Heart left ventricle (tissue), 16 donors: Measurements from ENCODE around the gene PCBP1. TPM values are rescaled to one million over a fixed set of nuclear protein-coding genes. Genes with fewer than 3 reads are reported as not detected.

Source experiments
- ATAC-seq, 4 donors: fragments of 200-7000 bp; cut with Tn5 transposase; one replicate each; pipeline ENCODE4 v1.9.1; 2020 to 2022; ENCODE audit warnings: moderate library complexity in 4 of 4, mild to moderate bottlenecking in 3 of 4, moderate number of reproducible peaks in 1 of 4
- DNase-seq, 5 donors: peaks; one replicate each; pipeline ENCODE4 v3.0.0-alpha.2; 2020
- H3K27ac ChIP-seq, 12 donors: fragments of 200-600 bp; sonication (generic) in 4 of 12; one replicate each; pipeline versions ENCODE4 v1.5.0 to v1.8.0; 2016 to 2022; ENCODE audit warnings: mild to moderate bottlenecking in 2 of 12
- H3K27me3 ChIP-seq, 9 donors: fragments of 200-600 bp; sonication (generic) in 2 of 9; one replicate each; pipeline versions ENCODE4 v1.5.1 to v1.8.0; 2016 to 2022; ENCODE audit warnings: mild to moderate bottlenecking in 3 of 9
- H3K36me3 ChIP-seq, 9 donors: fragments of 200-600 bp; sonication (generic) in 2 of 9; one replicate each; pipeline versions ENCODE4 v1.5.0 to v1.8.0; 2018 to 2022; ENCODE audit warnings: mild to moderate bottlenecking in 2 of 9
- H3K4me1 ChIP-seq, 12 donors: fragments of 200-600 bp; sonication (generic) in 4 of 12; one replicate each; pipeline versions ENCODE4 v1.5.0 to v1.8.0; 2016 to 2022; ENCODE audit warnings: mild to moderate bottlenecking in 3 of 12
- H3K4me3 ChIP-seq, 12 donors: fragments of 200-600 bp; sonication (generic) in 4 of 12; one replicate each; pipeline versions ENCODE4 v1.5.0 to v1.8.0; 2017 to 2022; ENCODE audit warnings: mild to moderate bottlenecking in 9 of 12, moderate library complexity in 4 of 12
- H3K9me3 ChIP-seq, 12 donors: fragments of 200-600 bp; sonication (generic) in 4 of 12; one replicate each; pipeline versions ENCODE4 v1.5.0 to v1.8.0; 2016 to 2022; ENCODE audit warnings: mild to moderate bottlenecking in 1 of 12
- CTCF ChIP-seq, 12 donors: fragments of 200-600 bp; sonication (generic) in 4 of 12; IDR thresholded peaks; one replicate each; pipeline versions ENCODE4 v1.5.0 to v1.8.0; 2018 to 2022; ENCODE audit warnings: antibody characterized with exemption in 12 of 12, mild to moderate bottlenecking in 5 of 12
- POLR2A ChIP-seq, 2 donors: fragments of 450-650 bp; IDR thresholded peaks; one replicate each; pipeline ENCODE4 v1.6.1; 2017; ENCODE audit warnings: antibody characterized with exemption in 2 of 2, mild to moderate bottlenecking in 2 of 2, moderate library complexity in 2 of 2
- WGBS, 4 donors: extraction: QIAGEN DNeasy Blood & Tissue Kit in 2 of 4; methylation state at CpG; one replicate each; pipeline versions ENCODE4 v1.1.5 to v1.1.7; 2013 to 2018; 5-methylcytosine and 5-hydroxymethylcytosine counted together
- intact Hi-C, 10 donors: fragments of 100-400 bp; cut with DNase I; formaldehyde crosslinking; loops; one replicate each; pipeline versions ENCODE4 v1.11.1 to v1.14.2; 2022
- polyA plus RNA-seq, 2 donors: library from polyadenylated mRNA; stranded (reverse); fragments of 200-250 nt; gene quantifications; one replicate each; pipeline ENCODE4 v1.2.3, GENCODE V29; 2013
- total RNA-seq, 9 donors: library from RNA; depleted of rRNA in 2 of 9; stranded (reverse); fragments of >200 nt in 2 of 9; fragmentation: NEBNext Ultra II Directional in 3 of 9; extraction: Animal tissue kit (Norgen Biotek cat#: 25700) in 3 of 9; gene quantifications; one replicate each; pipeline versions ENCODE4 v1.1.0 to v1.2.4, GENCODE V29; 2016 to 2023
- donor health status: ischemic (EF 13 %, LVEDD 7.1; RV severe dilation, severe dysfunction).
- donor health status: healthy with polysubstance abuse.
- donor health status: DM: no; HTN: yes; CAD: no.
- donor health status: DM: no; HTN: no; CAD: no.
- donor health status: ischemic (EF 25% LVEDD 6.9; RV normal size, moderate dysfunction).
- donor health status: ischemic (EF 25% LVEDD 5.7; RV mildly dilated, moderate dysfunction).
- donor health status: healthy.
- donor health status: DM: yes; HTN: yes; CAD: no.
- donor health status: ischemic (EF 35%, LVEDD 5.7; RV mildly dilated, moderate dysfunction).
- donor health status: nonischemic (EF 11% LVEDD 7.7; RV severe dilation, severe dysfunction).
- donor health status: DM: yes; HTN: yes; CAD: no.
- donor health status: PGD.
- donor health status: ischemic (EF 29% LVEDD 5.4; RV normal size, mild dysfunction).
- donor health status: nonischemic (EF 23%, LVEDD 6.1; RV moderate dilation, normal function).

PCBP1 gene
- total and polyA plus RNA-seq, 11 donors = 106 to 296 (median 205) TPM

DNA sequence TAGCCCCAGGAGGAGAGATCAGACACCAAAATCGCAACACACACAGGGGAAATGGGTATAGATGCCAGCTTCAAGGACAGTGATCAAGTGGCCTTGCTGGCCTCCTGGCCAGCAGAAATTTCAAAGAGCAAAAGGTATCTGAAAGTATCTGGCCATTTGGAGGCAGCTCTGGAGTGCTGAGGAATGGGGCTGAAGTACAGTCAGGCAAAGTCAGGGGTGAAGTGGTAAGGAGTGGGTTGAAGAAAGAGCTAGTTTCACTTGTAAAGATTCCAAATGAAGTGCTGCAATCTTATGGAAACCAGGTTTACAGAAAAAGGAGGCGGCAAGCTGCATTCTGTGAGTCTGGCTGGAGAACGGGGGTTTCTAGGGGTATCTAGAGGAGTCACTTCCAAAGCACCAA lies 19.2 kb upstream of the PCBP1 start:
- ATAC-seq = no peak
- Histone ChIP-seq H3K27me3 (no peaks in the 10 kb centered on the region), H3K9me3 (no peaks in the 10 kb centered on the region), H3K4me1 (peaks cover 0 to 39% (median 14%) of the 10 kb centered on the region in 12 donors), H3K27ac (peak overlapping the region in 1 of 12 donors; percentile 82), H3K4me3 (no peak overlapping the region), H3K36me3 (peaks cover 0 to 65% (median 24%) of the 10 kb centered on the region in 9 donors)
- DNase-seq = no peak
- intact Hi-C loops = loop anchor here in 2 of 10 donors (5.0 to 10.0 kb wide), 3 partner anchors 53 to 151 kb away; partner anchors contain the start of gene MXD1 (in 1 of the 2)
- TF ChIP-seq POLR2A (IDR thresholded peaks at IDR 0.05) (no peak), CTCF (IDR thresholded peaks at IDR 0.05) (no peak)
- 97 to 98% (median 97%) methylated on average over 3 of the region's 3 CpGs for WGBS, 4 donors

DNA sequence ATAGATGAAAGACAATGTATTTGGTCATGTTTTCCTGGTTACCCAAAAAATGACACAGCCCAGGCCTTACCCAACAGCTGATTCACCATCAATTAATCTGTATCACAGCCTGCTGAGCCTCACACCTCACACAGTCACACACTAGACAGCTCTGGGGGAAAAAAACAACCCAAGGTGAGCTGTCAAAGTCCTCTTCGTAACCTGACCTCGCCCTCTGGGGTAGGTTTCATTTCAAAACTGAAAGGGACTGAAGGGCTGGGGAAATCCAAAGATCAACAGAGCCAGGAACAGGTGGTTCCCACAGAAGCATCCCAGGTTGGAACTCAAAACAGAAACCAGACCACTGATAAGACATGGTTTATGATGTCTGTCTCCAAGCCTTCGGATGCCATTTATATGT lies 18.2 kb upstream of the PCBP1 start:
- Histone ChIP-seq H3K36me3 (peaks cover 0 to 65% (median 21%) of the 10 kb centered on the region in 9 donors), H3K27me3 (no peaks in the 10 kb centered on the region), H3K9me3 (no peaks in the 10 kb centered on the region), H3K4me1 (peaks cover 0 to 39% (median 14%) of the 10 kb centered on the region in 12 donors), H3K4me3 (no peak overlapping the region), H3K27ac (peak overlapping the region in 4 of 12 donors; percentile 10 to 82 (median 30))
- ATAC-seq (peak in 1 of 4 donors; percentile 30), DNase-seq (no peak)
- intact Hi-C loops = loop anchor here in 2 of 10 donors (5.0 to 10.0 kb wide), 3 partner anchors 54 to 152 kb away; partner anchors contain the start of gene MXD1 (in 1 of the 2)
- WGBS, 4 donors = 87 to 91% (median 88%) methylated on average over 3 of the region's 3 CpGs
- TF ChIP-seq CTCF (IDR thresholded peaks at IDR 0.05) (no peak), POLR2A (IDR thresholded peaks at IDR 0.05) (no peak)

- peak overlapping the region; percentile 35 to 83 (median 75) for H3K27ac ChIP-seq
- 49 to 56% (median 52%) methylated on average over 13 of the region's 13 CpGs for WGBS, 4 donors
- no peaks in the 10 kb centered on the region for H3K9me3 ChIP-seq
- intact Hi-C loops = loop anchor here in 9 of 10 donors (1.0 to 5.0 kb wide), 8 partner anchors 72 to 163 kb away; partner anchors contain the start of gene MXD1 (in 4 of the 9)
- H3K36me3 ChIP-seq = peaks cover 0 to 71% (median 27%) of the 10 kb centered on the region in 9 donors
- H3K4me1 ChIP-seq = peaks cover 0 to 39% (median 14%) of the 10 kb centered on the region in 12 donors
- ATAC-seq (peak; percentile 93 to 98 (median 97)), DNase-seq (peak in 4 of 5 donors; percentile 60 to 81 (median 72))
- no peaks in the 10 kb centered on the region for H3K27me3 ChIP-seq
- TF ChIP-seq POLR2A (IDR thresholded peaks at IDR 0.05) = no peak
- TF ChIP-seq CTCF (IDR thresholded peaks at IDR 0.05) = peak; percentile 65 to 90 (median 83)
- peak overlapping the region in 5 of 12 donors; percentile 1 to 36 (median 15) for H3K4me3 ChIP-seq
These were observed 16.6 kb upstream of the PCBP1 start for GRCh38 chr2:70070542-70071268.

DNA sequence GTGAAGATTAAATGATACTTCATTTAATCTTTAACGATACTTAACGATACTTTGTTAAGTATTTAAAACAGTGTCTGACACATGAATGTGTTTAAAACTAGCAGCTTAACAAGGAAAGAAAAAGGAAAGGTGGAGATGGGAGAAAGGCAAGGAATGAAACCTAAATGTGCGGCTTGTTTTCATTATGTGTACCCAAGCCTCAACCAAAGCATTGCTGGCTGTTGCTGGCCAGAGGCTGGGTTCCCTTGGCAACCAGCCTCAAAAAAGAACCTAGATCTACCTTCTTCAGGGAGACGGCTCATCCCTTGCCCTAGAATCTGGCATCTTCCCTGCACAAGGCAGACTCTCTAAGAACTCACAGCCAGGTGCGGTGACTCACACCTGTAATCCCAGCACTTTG lies 13.8 kb upstream of the PCBP1 start:
- Histone ChIP-seq H3K27ac (no peak overlapping the region), H3K4me1 (peaks cover 0 to 36% (median 14%) of the 10 kb centered on the region in 12 donors), H3K4me3 (no peak overlapping the region), H3K36me3 (peaks cover 0 to 72% (median 44%) of the 10 kb centered on the region in 9 donors), H3K27me3 (no peaks in the 10 kb centered on the region), H3K9me3 (no peaks in the 10 kb centered on the region)
- DNase-seq (no peak), ATAC-seq (no peak)
- no peak for TF ChIP-seq POLR2A (IDR thresholded peaks at IDR 0.05)
- no peak for TF ChIP-seq CTCF (IDR thresholded peaks at IDR 0.05)
- 84 to 95% (median 91%) methylated on average over 5 of the region's 5 CpGs for WGBS, 4 donors
- intact Hi-C loops = loop anchor here in 5 of 10 donors (5.0 kb wide), 3 partner anchors 156 to 166 kb away; partner anchors contain the start of gene MXD1 (in 2 of the 5)
